Liver (tissue), 9 donors: ENCODE measurements around the gene ALK. TPM values are rescaled to one million over a fixed set of nuclear protein-coding genes. Genes with fewer than 3 reads are reported as not detected.

Source experiments
- DNase-seq: peaks from one replicate; pipeline ENCODE4 v3.0.0-alpha.2; 2017; ENCODE audit warnings: low spot score
- H3K27ac ChIP-seq, 2 donors: one replicate each; pipeline ENCODE4 v1.7.0; 2013; ENCODE audit warnings: inconsistent platforms in 2 of 2, low read length in 2 of 2, control low read depth in 1 of 2, low read depth in 1 of 2, mild to moderate bottlenecking in 1 of 2
- H3K27me3 ChIP-seq, 4 donors: one replicate each; pipeline versions ENCODE4 v1.6.1 to v1.7.0; 2013; ENCODE audit warnings: low read length in 3 of 4, inconsistent platforms in 1 of 4, mild to moderate bottlenecking in 1 of 4, moderate library complexity in 1 of 4; ENCODE audit not compliant: control insufficient read depth in 4 of 4, insufficient read depth in 4 of 4
- H3K36me3 ChIP-seq, 4 donors: one replicate each; pipeline versions ENCODE4 v1.6.1 to v1.7.0; 2013; ENCODE audit warnings: low read length in 3 of 4, mild to moderate bottlenecking in 3 of 4, low read depth in 1 of 4, moderate library complexity in 1 of 4; ENCODE audit not compliant: control insufficient read depth in 4 of 4, insufficient read depth in 3 of 4
- H3K4me1 ChIP-seq, 4 donors: one replicate each; pipeline versions ENCODE4 v1.6.1 to v1.7.0; 2013; ENCODE audit warnings: low read length in 3 of 4, mild to moderate bottlenecking in 3 of 4, moderate library complexity in 1 of 4; ENCODE audit not compliant: control insufficient read depth in 4 of 4, insufficient read depth in 4 of 4
- H3K4me3 ChIP-seq, 3 donors: one replicate each; pipeline versions ENCODE4 v1.6.1 to v1.7.0; 2013; ENCODE audit warnings: low read length in 3 of 3, control low read depth in 1 of 3, low read depth in 1 of 3, mild to moderate bottlenecking in 1 of 3
- H3K9ac ChIP-seq, 2 donors: one replicate each; pipeline ENCODE4 v1.7.0; 2013; ENCODE audit warnings: low read length in 2 of 2, mild to moderate bottlenecking in 2 of 2, moderate library complexity in 2 of 2, control low read depth in 1 of 2, low read depth in 1 of 2
- H3K9me3 ChIP-seq, 4 donors: one replicate each; pipeline versions ENCODE4 v1.6.1 to v1.7.0; 2013; ENCODE audit warnings: low read length in 3 of 4; ENCODE audit not compliant: control insufficient read depth in 4 of 4
- CTCF ChIP-seq: fragments of 150-350 bp; IDR thresholded peaks from 2 replicates; pipeline ENCODE4 v1.5.1; 2017; ENCODE audit warnings: improper control_type of control experiment, low read depth, low read length; ENCODE audit not compliant: missing input control
- FOXA2 ChIP-seq: IDR thresholded peaks from 2 replicates; pipeline ENCODE4 v1.6.1; 2016; ENCODE audit warnings: antibody characterized with exemption
- GABPA ChIP-seq, 2 donors: IDR thresholded peaks in 1 of 2; conservative IDR thresholded peaks in 1 of 2; 2 replicates each; pipeline ENCODE4 v1.6.1; 2016; ENCODE audit warnings: antibody characterized with exemption in 2 of 2, mild to moderate bottlenecking in 1 of 2, moderate library complexity in 1 of 2
- HNF4A ChIP-seq, 2 donors: conservative IDR thresholded peaks; 2 replicates each; pipeline ENCODE4 v1.6.1; 2016; ENCODE audit warnings: antibody characterized with exemption in 2 of 2, mild to moderate bottlenecking in 2 of 2
- HNF4G ChIP-seq: IDR thresholded peaks from 2 replicates; pipeline ENCODE4 v1.6.1; 2016; ENCODE audit warnings: antibody characterized with exemption
- JUND ChIP-seq, 2 donors: IDR thresholded peaks; 2 replicates each; pipeline ENCODE4 v1.6.1; 2016; ENCODE audit warnings: antibody characterized with exemption in 2 of 2
- MAX ChIP-seq: IDR thresholded peaks from 2 replicates; pipeline ENCODE4 v1.6.1; 2016; ENCODE audit warnings: antibody characterized with exemption
- NR2F2 ChIP-seq: IDR thresholded peaks from 2 replicates; pipeline ENCODE4 v1.6.1; 2016; ENCODE audit warnings: antibody characterized with exemption
- RAD21 ChIP-seq, 2 donors: IDR thresholded peaks; 2 replicates each; pipeline ENCODE4 v1.6.1; 2016; ENCODE audit warnings: antibody characterized with exemption in 2 of 2, mild to moderate bottlenecking in 2 of 2
- REST ChIP-seq: IDR thresholded peaks from 2 replicates; pipeline ENCODE4 v1.6.1; 2016; ENCODE audit warnings: antibody characterized with exemption, mild to moderate bottlenecking
- RXRA ChIP-seq, 2 donors: IDR thresholded peaks; 2 replicates each; pipeline ENCODE4 v1.6.1; 2017 to 2018; ENCODE audit warnings: antibody characterized with exemption in 2 of 2, mild to moderate bottlenecking in 1 of 2
- SP1 ChIP-seq: IDR thresholded peaks from 2 replicates; pipeline ENCODE4 v1.6.1; 2018; ENCODE audit warnings: antibody characterized with exemption, mild to moderate bottlenecking
- YY1 ChIP-seq: IDR thresholded peaks from 2 replicates; pipeline ENCODE4 v1.6.1; 2016; ENCODE audit warnings: antibody characterized with exemption, mild to moderate bottlenecking
- WGBS: extraction: QIAGEN DNeasy Blood & Tissue Kit; methylation state at CpG from one replicate; pipeline ENCODE4 v1.1.7; 2013; 5-methylcytosine and 5-hydroxymethylcytosine counted together
- polyA plus RNA-seq, 2 donors: library from polyadenylated mRNA; stranded (reverse) in 1 of 2; unstranded in 1 of 2; fragments of 200-250 nt in 1 of 2; fragments of >200 nt in 1 of 2; fragmentation: Nextera tagmentation in 1 of 2; extraction: Ambion mirVana in 1 of 2; gene quantifications; one replicate each; pipeline versions ENCODE4 v1.2.1 to v1.2.3, GENCODE V29; 2013 to 2015
- total RNA-seq, 2 donors: library from RNA; depleted of rRNA; stranded (reverse); fragments of >200 nt; gene quantifications; one replicate each; pipeline ENCODE4 v1.2.3, GENCODE V29; 2014
- TF ChIP-seq, protein P1 (sequence below): IDR thresholded peaks from 2 replicates; pipeline ENCODE4 v1.6.1; 2016; ENCODE audit warnings: antibody characterized with exemption
- donor health status: healthy.
- donor health status: healthy.
- donor health status: healthy.
- donor health status: healthy.
- donor health status: healthy.

ALK gene
- total and polyA plus RNA-seq, 4 donors = under 0.01 TPM; not detected in 3

DNA sequence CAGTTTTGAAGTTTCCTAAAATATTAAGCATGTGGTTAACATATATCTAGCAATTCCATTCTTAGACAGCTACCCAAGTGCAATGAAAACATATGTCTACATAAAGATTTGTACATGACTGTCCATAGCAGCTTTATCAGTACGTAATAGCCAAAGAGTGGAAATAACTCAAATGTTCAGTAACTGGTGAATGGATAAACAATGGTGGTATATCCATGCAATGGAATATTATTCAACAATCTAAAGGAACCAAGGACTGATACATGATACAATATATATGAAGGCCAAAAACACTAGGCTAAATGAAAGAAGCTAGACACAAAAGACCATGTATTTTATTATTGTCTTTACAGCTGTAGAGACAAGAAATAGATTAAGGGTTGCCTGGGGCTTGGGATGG lies 361.4 kb downstream of the ALK start:
- DNase-seq = no peak
- Histone ChIP-seq H3K4me1 (peaks cover 0 to 17% (median 3%) of the 10 kb centered on the region in 4 donors), H3K9me3 (no peaks in the 10 kb centered on the region), H3K36me3 (no peaks in the 10 kb centered on the region), H3K4me3 (no peak overlapping the region), H3K27ac (no peak overlapping the region), H3K9ac (no peak overlapping the region), H3K27me3 (no peaks in the 10 kb centered on the region)
- 95% methylated on average over 1 of the region's 1 CpG for WGBS
- no peak for TF ChIP-seq YY1
- no peak for TF ChIP-seq RXRA (IDR thresholded peaks at IDR 0.05)
- TF ChIP-seq RAD21 (IDR thresholded peaks at IDR 0.05) = no peak
- no peak for TF ChIP-seq HNF4A (conservative IDR thresholded peaks at IDR 0.05)
- no peak for TF ChIP-seq CTCF
- TF ChIP-seq HNF4G = no peak
- no peak for TF ChIP-seq REST
- TF ChIP-seq MAX = no peak
- TF ChIP-seq GABPA (IDR thresholded peaks at IDR 0.05 in 1 of 2, conservative IDR thresholded peaks at IDR 0.05 in 1 of 2) = no peak
- no peak for TF ChIP-seq JUND (IDR thresholded peaks at IDR 0.05)
- TF ChIP-seq, protein P1, sequence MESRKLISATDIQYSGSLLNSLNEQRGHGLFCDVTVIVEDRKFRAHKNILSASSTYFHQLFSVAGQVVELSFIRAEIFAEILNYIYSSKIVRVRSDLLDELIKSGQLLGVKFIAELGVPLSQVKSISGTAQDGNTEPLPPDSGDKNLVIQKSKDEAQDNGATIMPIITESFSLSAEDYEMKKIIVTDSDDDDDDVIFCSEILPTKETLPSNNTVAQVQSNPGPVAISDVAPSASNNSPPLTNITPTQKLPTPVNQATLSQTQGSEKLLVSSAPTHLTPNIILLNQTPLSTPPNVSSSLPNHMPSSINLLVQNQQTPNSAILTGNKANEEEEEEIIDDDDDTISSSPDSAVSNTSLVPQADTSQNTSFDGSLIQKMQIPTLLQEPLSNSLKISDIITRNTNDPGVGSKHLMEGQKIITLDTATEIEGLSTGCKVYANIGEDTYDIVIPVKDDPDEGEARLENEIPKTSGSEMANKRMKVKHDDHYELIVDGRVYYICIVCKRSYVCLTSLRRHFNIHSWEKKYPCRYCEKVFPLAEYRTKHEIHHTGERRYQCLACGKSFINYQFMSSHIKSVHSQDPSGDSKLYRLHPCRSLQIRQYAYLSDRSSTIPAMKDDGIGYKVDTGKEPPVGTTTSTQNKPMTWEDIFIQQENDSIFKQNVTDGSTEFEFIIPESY = no peak

GRCh38 chr2:29559578-29559977 lies 361.8 kb downstream of the ALK start:
- DNase-seq = no peak
- H3K27ac ChIP-seq = no peak overlapping the region

More at GRCh38 chr2:29559578-29559977, 361.8 kb downstream of the ALK start:
- Histone ChIP-seq H3K9me3 (no peaks in the 10 kb centered on the region), H3K4me3 (no peak overlapping the region), H3K27me3 (no peaks in the 10 kb centered on the region), H3K4me1 (peaks cover 0 to 17% (median 3%) of the 10 kb centered on the region in 4 donors), H3K36me3 (no peaks in the 10 kb centered on the region), H3K9ac (no peak overlapping the region)
- TF ChIP-seq SP1 (no peak), HNF4G (no peak), REST (no peak), FOXA2 (no peak), RAD21 (IDR thresholded peaks at IDR 0.05) (no peak), YY1 (no peak), GABPA (IDR thresholded peaks at IDR 0.05 in 1 of 2, conservative IDR thresholded peaks at IDR 0.05 in 1 of 2) (no peak), NR2F2 (no peak), RXRA (IDR thresholded peaks at IDR 0.05) (no peak), JUND (IDR thresholded peaks at IDR 0.05) (no peak)
- WGBS = 29% methylated on average over 1 of the region's 1 CpG
